DOHH2 (cell line): ENCODE results near the gene YPEL3.

Experiments used
- EZH2phosphoT487 ChIP-seq: fragments of 200-600 bp; sonication (generic); IDR thresholded peaks from 2 replicates; pipeline ENCODE4 v1.6.1; 2017; ENCODE audit warnings: borderline replicate concordance, mild to moderate bottlenecking, antibody characterized with exemption, low read length, moderate library complexity, mixed read lengths
- TF ChIP-seq, protein P1 (sequence below): fragments of 200-600 bp; sonication (generic); IDR thresholded peaks from one replicate; pipeline ENCODE4 v1.5.1; 2014; ENCODE audit warnings: antibody characterized with exemption, mild to moderate bottlenecking, low read depth, low read length; ENCODE audit not compliant: poor library complexity, severe bottlenecking

DNA sequence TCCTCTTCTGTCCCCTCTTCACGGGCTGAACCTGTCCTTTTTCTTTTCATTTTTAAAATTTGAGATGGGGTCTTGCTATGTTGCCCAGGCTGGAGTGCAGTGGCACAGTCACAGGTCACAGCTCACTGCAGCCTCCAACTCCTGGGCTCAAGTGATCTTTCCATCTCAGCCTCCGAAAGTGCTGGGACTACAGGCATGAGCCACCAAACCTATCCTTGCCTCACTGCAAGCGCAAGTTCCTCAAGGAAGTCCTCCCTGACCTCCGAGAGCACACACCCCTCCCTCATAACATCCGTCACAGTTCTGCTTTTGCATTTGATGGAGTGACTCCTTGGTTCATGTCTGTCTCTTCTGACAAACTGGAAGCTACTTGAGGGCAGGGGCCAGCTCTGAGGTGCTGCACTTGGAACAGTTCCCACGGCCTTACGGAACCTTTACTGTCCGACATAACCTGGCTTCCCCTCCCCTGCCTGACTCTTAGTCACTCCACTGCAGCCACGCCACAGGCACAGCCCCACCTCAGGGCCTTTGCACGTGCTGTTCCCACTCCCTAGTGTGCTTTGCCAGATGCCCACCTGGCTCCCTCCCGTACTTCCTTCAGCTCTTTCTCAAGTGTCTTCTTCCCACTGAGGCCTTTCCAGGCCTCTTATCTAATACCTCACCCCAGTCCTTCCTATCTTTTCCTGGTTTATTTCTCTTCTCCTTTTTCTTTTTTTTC lies 8.7 kb downstream of the YPEL3 start:
- TF ChIP-seq, protein P1, sequence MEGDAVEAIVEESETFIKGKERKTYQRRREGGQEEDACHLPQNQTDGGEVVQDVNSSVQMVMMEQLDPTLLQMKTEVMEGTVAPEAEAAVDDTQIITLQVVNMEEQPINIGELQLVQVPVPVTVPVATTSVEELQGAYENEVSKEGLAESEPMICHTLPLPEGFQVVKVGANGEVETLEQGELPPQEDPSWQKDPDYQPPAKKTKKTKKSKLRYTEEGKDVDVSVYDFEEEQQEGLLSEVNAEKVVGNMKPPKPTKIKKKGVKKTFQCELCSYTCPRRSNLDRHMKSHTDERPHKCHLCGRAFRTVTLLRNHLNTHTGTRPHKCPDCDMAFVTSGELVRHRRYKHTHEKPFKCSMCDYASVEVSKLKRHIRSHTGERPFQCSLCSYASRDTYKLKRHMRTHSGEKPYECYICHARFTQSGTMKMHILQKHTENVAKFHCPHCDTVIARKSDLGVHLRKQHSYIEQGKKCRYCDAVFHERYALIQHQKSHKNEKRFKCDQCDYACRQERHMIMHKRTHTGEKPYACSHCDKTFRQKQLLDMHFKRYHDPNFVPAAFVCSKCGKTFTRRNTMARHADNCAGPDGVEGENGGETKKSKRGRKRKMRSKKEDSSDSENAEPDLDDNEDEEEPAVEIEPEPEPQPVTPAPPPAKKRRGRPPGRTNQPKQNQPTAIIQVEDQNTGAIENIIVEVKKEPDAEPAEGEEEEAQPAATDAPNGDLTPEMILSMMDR: no peak
- no peak for TF ChIP-seq EZH2phosphoT487
